HG02885 (cell line): Measurements from ENCODE around the gene CENPP.

Source experiments
- ATAC-seq: cut with Tn5 transposase; IDR thresholded peaks from one replicate; pipeline ENCODE4 v1.9.1; 2021; ENCODE audit warnings: mild to moderate bottlenecking; ENCODE audit not compliant: unreplicated experiment, poor library complexity

CENPP gene

GRCh38 chr9:92468206-92468605, 142.5 kb downstream of the CENPP start:
- ATAC-seq = no peak

- ATAC-seq = no peak
These were observed 148.8 kb downstream of the CENPP start for GRCh38 chr9:92474587-92474986.

GRCh38 chr9:92476962-92477361, 151.2 kb downstream of the CENPP start:
- no peak for ATAC-seq

- ATAC-seq = no peak
These were observed 153.0 kb downstream of the CENPP start for GRCh38 chr9:92478783-92479182.

GRCh38 chr9:92479346-92479745, 153.6 kb downstream of the CENPP start:
- ATAC-seq = no peak

GRCh38 chr9:92480291-92480771, 154.6 kb downstream of the CENPP start:
- no peak for ATAC-seq

GRCh38 chr9:92480986-92481633, 155.4 kb downstream of the CENPP start:
- no peak for ATAC-seq

GRCh38 chr9:92482329-92482728, 156.6 kb downstream of the CENPP start, which contains the start of gene ASPN:
TSS of gene ASPN (minus strand) at chr9:92482506.
- no peak for ATAC-seq

- no peak for ATAC-seq
These were observed 157.1 kb downstream of the CENPP start for GRCh38 chr9:92482805-92483204.

GRCh38 chr9:92483627-92484545, 158.1 kb downstream of the CENPP start:
- ATAC-seq = no peak

- ATAC-seq = no peak
These were observed 158.8 kb downstream of the CENPP start for GRCh38 chr9:92484563-92484962.

- ATAC-seq = no peak
These were observed 160.6 kb downstream of the CENPP start for GRCh38 chr9:92486371-92486770.

GRCh38 chr9:92488681-92489550, 163.2 kb downstream of the CENPP start:
- no peak for ATAC-seq

- no peak for ATAC-seq
These were observed 167.1 kb downstream of the CENPP start for GRCh38 chr9:92492781-92493401.

GRCh38 chr9:92493749-92494387, 168.1 kb downstream of the CENPP start:
- ATAC-seq = no peak

GRCh38 chr9:92494856-92495255, 169.1 kb downstream of the CENPP start:
- no peak for ATAC-seq

- no peak for ATAC-seq
These were observed 170.8 kb downstream of the CENPP start for GRCh38 chr9:92496396-92497176.

- ATAC-seq = no peak
These were observed 173.9 kb downstream of the CENPP start for GRCh38 chr9:92499701-92500100.

GRCh38 chr9:92500725-92501124, 175.0 kb downstream of the CENPP start:
- ATAC-seq = no peak
